ENCODE results near the gene SNRNP48.

DNA sequence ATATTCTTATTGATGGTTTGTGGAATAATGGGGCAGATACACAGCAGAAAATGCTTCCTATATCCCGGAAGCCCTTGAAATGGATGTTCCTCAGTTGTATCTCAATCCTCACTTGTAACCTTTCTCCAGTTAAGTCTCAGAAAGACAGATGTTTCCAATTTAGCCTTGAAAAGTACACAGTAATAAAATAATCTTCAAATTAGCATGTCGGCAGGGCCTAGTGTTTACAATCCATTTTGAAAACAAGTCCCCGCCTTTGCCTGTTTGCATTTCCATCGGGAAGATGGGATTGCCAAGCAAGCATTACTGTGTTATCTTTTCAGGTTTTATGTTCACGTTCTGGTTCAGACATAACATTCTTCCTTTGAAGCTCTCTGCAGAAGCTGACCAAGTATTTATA lies 41.5 kb downstream of the SNRNP48 start:
- TF ChIP-seq CTCF (conservative IDR thresholded peaks at IDR 0.05; ENCODE audit: low read depth, low read length): no peak
- no peak for TF ChIP-seq EZH2phosphoT487 (IDR thresholded peaks at IDR 0.05; ENCODE audit: borderline replicate concordance, low read length)
- no peak for TF ChIP-seq EZH2 (IDR thresholded peaks at IDR 0.05; ENCODE audit: low read length, unreplicated experiment)

Data from PC-3 (cell line).